ENCODE results near the gene P4HA1. TPM values are rescaled to one million over a fixed set of nuclear protein-coding genes. Genes with fewer than 3 reads are reported as not detected.
"Not testable (repeated sequence)": the region's sequence is repeated elsewhere in the genome, so short reads cannot be mapped to it uniquely, and the experiment has no call there.

The P4HA1 gene
- total RNA-seq, 1 donor from 2014 or later, result 6.9 TPM

- no peak for TF ChIP-seq CTCF (IDR thresholded peaks at IDR 0.05)
These were observed 53.3 kb downstream of the P4HA1 start for GRCh38 chr10:73043319-73043718.

GRCh38 chr10:73042130-73042529, 54.5 kb downstream of the P4HA1 start:
- Histone ChIP-seq H3K27ac (no peak overlapping the region), H3K9me3 (no peaks in the 10 kb centered on the region), H3K27me3 (no peaks in the 10 kb centered on the region), H3K4me1 (peaks cover 0 to 4% of the 10 kb centered on the region in 2 donors), H3K4me3 (no peak overlapping the region), H3K36me3 (peaks cover 5 to 8% of the 10 kb centered on the region in 2 donors)
- TF ChIP-seq CTCF (IDR thresholded peaks at IDR 0.05), result no peak
- intact Hi-C loops (cut with DNase I), result no loop called here
- DNase-seq (ENCODE audit: low spot score in 2 of 2), result no peak

More at GRCh38 chr10:73043319-73043718, 53.3 kb downstream of the P4HA1 start:
- Histone ChIP-seq H3K27ac (peak overlapping the region in 1 of 2 donors; percentile 30), H3K27me3 (no peaks in the 10 kb centered on the region), H3K4me3 (no peak overlapping the region), H3K4me1 (peaks cover 0 to 4% of the 10 kb centered on the region in 2 donors), H3K36me3 (peaks cover 6 to 8% of the 10 kb centered on the region in 2 donors), H3K9me3 (no peaks in the 10 kb centered on the region)
- no peak for DNase-seq (ENCODE audit: low spot score in 2 of 2)
- intact Hi-C loops (cut with DNase I), result no loop called here

GRCh38 chr10:73039635-73040034, 57.0 kb downstream of the P4HA1 start:
- no peak for DNase-seq (ENCODE audit: low spot score in 2 of 2)
- H3K9me3 ChIP-seq, result no peaks in the 10 kb centered on the region
- intact Hi-C loops (cut with DNase I), result no loop called here
- no peak overlapping the region for H3K27ac ChIP-seq
- peaks cover 0 to under 1% of the 10 kb centered on the region in 2 donors for H3K36me3 ChIP-seq
- no peak overlapping the region for H3K4me3 ChIP-seq
- H3K27me3 ChIP-seq, result no peaks in the 10 kb centered on the region
- no peak for TF ChIP-seq CTCF (IDR thresholded peaks at IDR 0.05)
- H3K4me1 ChIP-seq, result peaks cover 0 to 4% of the 10 kb centered on the region in 2 donors

- H3K4me1 ChIP-seq; H3K27ac ChIP-seq; H3K36me3 ChIP-seq; H3K9me3 ChIP-seq; H3K27me3 ChIP-seq; H3K4me3 ChIP-seq; intact Hi-C loops (cut with DNase I); DNase-seq (ENCODE audit: low spot score in 2 of 2): not testable (repeated sequence)
These were observed 60.4 kb downstream of the P4HA1 start for GRCh38 chr10:73036285-73036684.

- no peak for TF ChIP-seq CTCF (IDR thresholded peaks at IDR 0.05)
These were observed 64.1 kb downstream of the P4HA1 start for GRCh38 chr10:73032536-73032935.

GRCh38 chr10:73026623-73027022, 70.0 kb downstream of the P4HA1 start:
- H3K36me3 ChIP-seq, result peaks cover 15 to 38% of the 10 kb centered on the region in 2 donors
- H3K9me3 ChIP-seq; H3K27ac ChIP-seq; H3K27me3 ChIP-seq; H3K4me3 ChIP-seq; DNase-seq (ENCODE audit: low spot score in 2 of 2); H3K4me1 ChIP-seq; intact Hi-C loops (cut with DNase I): not testable (repeated sequence)

More at GRCh38 chr10:73032536-73032935, 64.1 kb downstream of the P4HA1 start:
- Histone ChIP-seq H3K36me3 (peaks cover 16 to 17% of the 10 kb centered on the region in 2 donors), H3K4me3 (no peak overlapping the region), H3K9me3 (no peaks in the 10 kb centered on the region), H3K27ac (no peak overlapping the region), H3K4me1 (no peaks in the 10 kb centered on the region), H3K27me3 (no peaks in the 10 kb centered on the region)
- DNase-seq (ENCODE audit: low spot score in 2 of 2), result no peak
- intact Hi-C loops (cut with DNase I), result no loop called here

GRCh38 chr10:73023455-73024070, 73.1 kb downstream of the P4HA1 start:
- DNase-seq (ENCODE audit: low spot score in 2 of 2); H3K27ac ChIP-seq; H3K9me3 ChIP-seq; H3K4me3 ChIP-seq; H3K4me1 ChIP-seq; intact Hi-C loops (cut with DNase I); H3K27me3 ChIP-seq: not testable (repeated sequence)
- H3K36me3 ChIP-seq, result peaks cover 11 to 36% of the 10 kb centered on the region in 2 donors

- H3K4me3 ChIP-seq, result not testable (repeated sequence)
- peaks cover 7 to 30% of the 10 kb centered on the region in 2 donors for H3K36me3 ChIP-seq
These were observed 73.7 kb downstream of the P4HA1 start for GRCh38 chr10:73022961-73023360.

GRCh38 chr10:73021538-73022164, 75.0 kb downstream of the P4HA1 start:
- peaks cover 8 to 22% of the 10 kb centered on the region in 2 donors for H3K36me3 ChIP-seq
- H3K4me3 ChIP-seq; intact Hi-C loops (cut with DNase I); H3K27ac ChIP-seq; H3K27me3 ChIP-seq; DNase-seq (ENCODE audit: low spot score in 2 of 2); H3K9me3 ChIP-seq: not testable (repeated sequence)
- peaks cover 0 to 13% of the 10 kb centered on the region in 2 donors for H3K4me1 ChIP-seq

More at GRCh38 chr10:73022961-73023360, 73.7 kb downstream of the P4HA1 start:
- H3K27ac ChIP-seq; H3K9me3 ChIP-seq; DNase-seq (ENCODE audit: low spot score in 2 of 2); intact Hi-C loops (cut with DNase I); H3K27me3 ChIP-seq: not testable (repeated sequence)
- H3K4me1 ChIP-seq, result peaks cover 0 to 11% of the 10 kb centered on the region in 2 donors

Data from ascending aorta (tissue), 2 donors.